NB4 (cell line): Measurements from ENCODE around the gene MPPED1.

Experiments used
- CTCF ChIP-seq: IDR thresholded peaks from one replicate; pipeline ENCODE4 v1.5.1; 2012; ENCODE audit warnings: low read depth, low read length
- MYC ChIP-seq: IDR thresholded peaks from 2 replicates; pipeline ENCODE4 v1.6.1; 2011; ENCODE audit warnings: low read depth, low read length
- POLR2A ChIP-seq: IDR thresholded peaks from 2 replicates; pipeline ENCODE4 v1.6.1; 2011; ENCODE audit warnings: mild to moderate bottlenecking; ENCODE audit not compliant: insufficient read length; ENCODE audit errors: extremely low read depth
- TF ChIP-seq, protein P1 (sequence below): IDR thresholded peaks from 2 replicates; pipeline ENCODE4 v1.6.1; 2011; ENCODE audit warnings: low read depth, low read length

DNA sequence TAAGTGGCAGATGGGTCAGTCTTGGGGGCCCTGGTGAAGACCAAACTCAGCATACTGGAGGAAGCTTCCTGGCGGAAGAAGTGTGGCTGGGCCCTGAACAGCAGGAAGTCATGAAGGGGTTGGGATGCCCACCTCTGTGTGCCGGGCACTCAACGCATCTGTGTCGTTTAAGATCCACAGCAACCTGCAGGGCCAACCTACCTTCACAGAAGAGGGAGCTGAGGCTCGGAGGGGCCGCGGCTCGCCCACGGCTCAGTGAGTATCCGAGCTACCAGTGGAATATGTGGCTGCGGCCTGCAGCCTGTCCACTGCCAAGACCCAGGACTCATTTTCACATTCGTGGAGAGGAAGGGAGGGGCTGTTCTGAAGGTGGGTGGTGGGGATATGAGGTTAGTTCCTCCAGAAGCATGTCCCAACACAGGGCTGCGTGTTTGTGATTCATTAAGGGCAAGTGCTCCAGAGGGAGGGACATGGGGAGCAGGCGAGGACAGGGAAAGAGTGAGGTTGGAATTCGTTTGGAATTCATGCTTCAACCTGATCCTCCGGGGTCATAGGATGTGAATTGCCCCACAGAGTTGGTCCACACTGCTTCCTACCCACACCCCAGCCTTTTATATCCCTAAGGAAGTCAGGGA, 99.6 kb downstream of the MPPED1 start:
- TF ChIP-seq CTCF, result no peak
- TF ChIP-seq MYC, result no peak
- no peak for TF ChIP-seq POLR2A
- TF ChIP-seq, protein P1, sequence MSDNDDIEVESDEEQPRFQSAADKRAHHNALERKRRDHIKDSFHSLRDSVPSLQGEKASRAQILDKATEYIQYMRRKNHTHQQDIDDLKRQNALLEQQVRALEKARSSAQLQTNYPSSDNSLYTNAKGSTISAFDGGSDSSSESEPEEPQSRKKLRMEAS, result no peak
